ENCODE results near the gene PEBP1. TPM values are rescaled to one million over a fixed set of nuclear protein-coding genes. Genes with fewer than 3 reads are reported as not detected.

PEBP1 gene
- total and polyA plus RNA-seq, 2 of the 8 experiments (the other 6 are each of a cell fraction or from before 2014, with no cell fraction given) = 444 to 622 TPM

DNA sequence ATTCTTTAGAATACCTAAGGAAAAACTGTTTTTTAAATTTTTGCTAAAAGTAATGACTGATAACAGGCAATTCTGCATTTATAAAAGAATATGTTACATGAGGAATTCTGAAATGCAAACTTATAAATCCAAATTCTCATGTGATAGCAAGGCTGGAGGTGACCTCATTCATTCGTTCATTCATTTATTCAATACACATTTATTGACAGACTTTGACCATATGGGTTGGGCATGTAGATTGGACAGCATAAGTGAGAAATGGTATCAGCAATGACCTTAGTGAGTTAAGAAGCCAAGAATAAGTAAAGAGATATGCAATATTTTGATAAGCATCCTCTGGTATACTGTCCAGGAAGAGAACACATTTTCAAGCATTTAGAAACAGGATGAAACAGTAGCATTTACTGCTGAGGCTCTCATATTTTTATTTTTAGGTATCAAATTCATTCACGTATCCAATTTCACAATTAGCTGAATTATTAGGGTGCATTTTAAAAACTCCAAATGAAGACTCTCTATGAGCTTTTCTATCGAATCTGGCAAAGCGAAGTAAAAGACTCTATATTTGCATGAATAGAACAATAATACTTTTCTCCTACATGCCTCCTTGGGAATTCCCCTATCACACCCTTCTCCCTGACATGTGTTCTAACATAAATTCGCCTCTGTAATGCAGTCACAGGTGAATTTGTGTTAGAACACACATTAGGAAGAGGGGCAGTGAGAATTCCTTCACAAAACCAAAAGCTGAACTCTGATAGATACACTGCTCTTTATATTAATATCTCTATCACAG, 49.9 kb downstream of the PEBP1 start:
- H3K14ac ChIP-seq (ENCODE audit: insufficient read length) = no peak overlapping the region
- ChIA-PET POLR2A (ENCODE audit: partially characterized antibody) (interaction anchor here (1.2 kb wide), 1 partner anchor 35 kb away, joined by 3 read pairs; no protein-coding TSS in a partner anchor), CTCF (ENCODE audit: partially characterized antibody) (interaction anchor here (1.0 to 6.5 kb wide), 4 partner anchors 11 to 209 kb away, joined by 3 to 120 read pairs (median 36); partner anchors contain the start of genes SUDS3 and TAOK3)
- no peaks in the 10 kb centered on the region for H3K79me2 ChIP-seq (ENCODE audit: control insufficient read depth in 1 of 2, insufficient read depth in 2 of 2, low read length in 2 of 2)
- no peak overlapping the region for H3K27ac ChIP-seq (ENCODE audit: low read depth, low read length)
- no peaks in the 10 kb centered on the region for H3K9me3 ChIP-seq (ENCODE audit: insufficient read depth in 2 of 2, low read depth in 1 of 2, low read length in 1 of 2)
- H2BK15ac ChIP-seq (ENCODE audit: low read length) = no peak overlapping the region
- no peak overlapping the region for H3K4me2 ChIP-seq (ENCODE audit: insufficient read depth in 1 of 2, low read depth in 2 of 2, low read length in 2 of 2)
- peaks cover 0 to 4% (median 3%) of the 10 kb centered on the region in 4 experiments; a peak in 5 of 7 replicates for H3K4me1 ChIP-seq (replicated peaks in 1 of 4; ENCODE audit: control insufficient read depth in 3 of 4, insufficient read depth in 4 of 4, low read length in 3 of 4)
- H3K56ac ChIP-seq (replicated peaks; ENCODE audit: insufficient read length, low read depth, low read length) = no peak overlapping the region
- 87% methylated on average over 5 of the region's 5 CpGs; no CpG with 5 or more reads in 1 of the 2 experiments for WGBS, 2 experiments (ENCODE audit: extremely low coverage in 1 of 2, insufficient coverage in 1 of 2, insufficient read length in 1 of 2, insufficient replicate concordance in 2 of 2, low coverage in 1 of 2, low lambda C conversion rate in 2 of 2, missing lambda C conversion rate in 1 of 2)
- H4K8ac ChIP-seq (ENCODE audit: extremely low read depth, insufficient read depth, low read length) = no peak overlapping the region
- H4K5ac ChIP-seq (ENCODE audit: insufficient read length, low read depth, low read length) = no peak overlapping the region
- no peak overlapping the region for H3K18ac ChIP-seq (ENCODE audit: extremely low read depth, low read length)
- H2BK5ac ChIP-seq (ENCODE audit: low read depth, low read length) = no peak overlapping the region
- no peak overlapping the region for H2BK120ac ChIP-seq (replicated peaks; ENCODE audit: low read depth, low read length)
- H3K4ac ChIP-seq (replicated peaks; ENCODE audit: insufficient read length, low read depth, low read length) = no peak overlapping the region
- H4K20me1 ChIP-seq (replicated peaks in 1 of 2; ENCODE audit: control insufficient read depth in 1 of 2, insufficient read depth in 2 of 2, low read length in 2 of 2) = no peaks in the 10 kb centered on the region
- no peak overlapping the region for H2BK12ac ChIP-seq (ENCODE audit: low read depth, low read length)
- H2AK5ac ChIP-seq (ENCODE audit: low read depth, low read length) = no peak overlapping the region
- no peaks in the 10 kb centered on the region for H3K79me1 ChIP-seq (ENCODE audit: low read depth, low read length)
- H3K4me3 ChIP-seq (ENCODE audit: extremely low read depth in 1 of 4, insufficient read depth in 2 of 4, low read depth in 3 of 4, low read length in 4 of 4) = no peak overlapping the region
- H2AFZ ChIP-seq (ENCODE audit: low read length) = no peak overlapping the region
- H3K9ac ChIP-seq (replicated peaks in 1 of 4; ENCODE audit: extremely low read depth in 1 of 4, low read depth in 3 of 4, low read length in 3 of 4) = no peak overlapping the region
- H3K23me2 ChIP-seq (ENCODE audit: low read depth, low read length) = no peaks in the 10 kb centered on the region; the same call in 1 of the 2 replicates
- FAIRE-seq (no peak), DNase-seq (ENCODE audit: low read depth in 1 of 2, low spot score in 2 of 2) (no peak)
- H3K36me3 ChIP-seq (ENCODE audit: control insufficient read depth in 2 of 4, insufficient read depth in 4 of 4, low read length in 3 of 4) = no peaks in the 10 kb centered on the region
- no peaks in the 10 kb centered on the region for H3K27me3 ChIP-seq (replicated peaks in 1 of 4; ENCODE audit: control insufficient read depth in 3 of 4, extremely low read depth in 1 of 4, insufficient read depth in 3 of 4, low read length in 3 of 4)
- no peak overlapping the region for H3K23ac ChIP-seq (ENCODE audit: insufficient read length)
- no peak overlapping the region for H2BK20ac ChIP-seq (ENCODE audit: low read length)
- TF ChIP-seq GTF2F1 (IDR thresholded peaks at IDR 0.05; ENCODE audit: borderline replicate concordance, low read depth, low read length) = no peak
- no peak overlapping the region for H4K91ac ChIP-seq (replicated peaks; ENCODE audit: insufficient read length, low read length)
